Measurements from ENCODE around the gene DSCAML1. TPM values are rescaled to one million over a fixed set of nuclear protein-coding genes. Genes with fewer than 3 reads are reported as not detected.

DSCAML1 gene
- total RNA-seq, 1 donor from 2014 or later, result 2.5 TPM

GRCh38 chr11:117803896-117804295, 6.9 kb upstream of the DSCAML1 start:
- Mint-ChIP-seq H3K4me1 (peaks cover 4% of the 10 kb centered on the region), H3K27me3 (ENCODE audit: low read depth) (peaks cover 89% of the 10 kb centered on the region), H3K27ac (no peak overlapping the region), H3K36me3 (no peaks in the 10 kb centered on the region), H3K4me3 (no peak overlapping the region), H3K9me3 (no peaks in the 10 kb centered on the region)
- TF ChIP-seq CTCF (IDR thresholded peaks at IDR 0.05; ENCODE audit: unreplicated experiment), result no peak
- DNase-seq (ENCODE audit: low spot score in 2 of 2, unreplicated experiment in 2 of 2), result no peak

DNA sequence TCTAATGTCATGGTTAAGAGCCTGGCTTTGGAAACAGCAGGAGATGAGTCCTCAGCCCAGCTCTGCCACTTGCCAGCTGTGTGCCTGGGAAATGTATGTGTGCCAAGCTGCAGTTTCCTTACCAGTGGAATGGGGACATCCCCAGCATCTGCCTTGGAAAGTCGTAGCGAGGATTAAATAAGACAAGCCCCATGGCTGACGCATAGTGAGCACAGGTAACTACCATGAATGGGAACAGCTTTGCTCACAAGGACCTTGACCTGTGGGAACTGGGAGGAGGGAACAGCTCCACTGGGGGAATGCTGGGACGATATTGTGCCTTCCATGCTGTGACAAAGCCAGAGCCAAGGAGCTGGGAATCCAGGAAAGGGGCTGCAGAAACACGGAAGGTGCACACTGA, 2.6 kb upstream of the DSCAML1 start:
- Mint-ChIP-seq H3K4me1 (peaks cover 18% of the 10 kb centered on the region), H3K27ac (no peak overlapping the region), H3K27me3 (ENCODE audit: low read depth) (peaks cover 91% of the 10 kb centered on the region), H3K4me3 (no peak overlapping the region), H3K9me3 (no peaks in the 10 kb centered on the region), H3K36me3 (no peaks in the 10 kb centered on the region)
- no peak for TF ChIP-seq CTCF (IDR thresholded peaks at IDR 0.05; ENCODE audit: unreplicated experiment)
- DNase-seq (ENCODE audit: low spot score in 2 of 2, unreplicated experiment in 2 of 2), result no peak

GRCh38 chr11:117796456-117796871, 552 bp downstream of the DSCAML1 start:
- Mint-ChIP-seq H3K4me3 (peak overlapping the region; percentile 40), H3K9me3 (no peaks in the 10 kb centered on the region), H3K36me3 (no peaks in the 10 kb centered on the region), H3K27ac (no peak overlapping the region), H3K27me3 (ENCODE audit: low read depth) (peaks cover 94% of the 10 kb centered on the region), H3K4me1 (peaks cover 18% of the 10 kb centered on the region)
- no peak for TF ChIP-seq CTCF (IDR thresholded peaks at IDR 0.05; ENCODE audit: unreplicated experiment)
- DNase-seq (ENCODE audit: low spot score in 2 of 2, unreplicated experiment in 2 of 2), result no peak

DNA sequence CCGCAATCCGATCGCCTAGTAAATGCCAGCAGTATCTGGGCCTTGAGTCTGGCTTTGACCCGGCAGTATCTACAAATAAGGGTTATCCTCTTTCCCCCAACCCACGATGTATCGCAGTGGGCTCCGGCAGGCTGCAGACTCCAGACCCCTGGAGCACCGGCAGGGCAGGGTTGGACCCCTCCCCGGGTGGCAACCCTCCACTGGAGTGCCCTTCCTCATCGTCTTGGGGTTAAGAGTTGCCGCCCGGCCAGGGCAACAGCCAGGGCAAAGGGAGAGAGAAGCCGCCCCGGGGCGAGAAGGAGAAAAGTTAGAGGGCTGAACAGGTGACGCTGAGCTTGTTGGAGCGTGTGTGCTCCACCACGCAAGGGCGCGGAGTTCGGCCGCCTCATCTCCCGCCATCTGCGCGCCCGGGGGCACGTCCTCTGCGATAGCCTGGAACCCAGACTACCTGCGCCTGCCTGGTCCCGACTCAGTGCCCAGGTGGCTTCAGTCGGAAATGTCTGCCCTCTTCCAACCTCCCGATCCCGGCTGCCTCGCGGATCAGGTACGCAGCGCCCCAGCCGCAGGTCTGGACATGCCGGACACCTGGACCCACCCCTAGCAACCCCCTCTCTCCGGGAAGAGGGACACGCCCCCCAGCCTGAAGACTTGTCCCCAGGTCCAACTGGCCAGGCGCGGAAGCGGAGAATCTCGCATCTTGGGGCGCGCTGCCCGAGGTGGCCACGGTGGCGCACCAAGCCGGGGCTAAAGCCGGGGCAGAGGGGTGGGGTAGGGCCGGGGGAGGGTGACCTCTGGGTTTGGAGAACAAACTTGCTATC, 1.2 kb downstream of the DSCAML1 start:
- Mint-ChIP-seq H3K36me3 (no peaks in the 10 kb centered on the region), H3K4me3 (peak overlapping the region; percentile 51), H3K27me3 (ENCODE audit: low read depth) (peaks cover 97% of the 10 kb centered on the region), H3K9me3 (no peaks in the 10 kb centered on the region), H3K4me1 (peaks cover 18% of the 10 kb centered on the region), H3K27ac (no peak overlapping the region)
- DNase-seq (ENCODE audit: low spot score in 2 of 2, unreplicated experiment in 2 of 2), result no peak
- no peak for TF ChIP-seq CTCF (IDR thresholded peaks at IDR 0.05; ENCODE audit: unreplicated experiment)

DNA sequence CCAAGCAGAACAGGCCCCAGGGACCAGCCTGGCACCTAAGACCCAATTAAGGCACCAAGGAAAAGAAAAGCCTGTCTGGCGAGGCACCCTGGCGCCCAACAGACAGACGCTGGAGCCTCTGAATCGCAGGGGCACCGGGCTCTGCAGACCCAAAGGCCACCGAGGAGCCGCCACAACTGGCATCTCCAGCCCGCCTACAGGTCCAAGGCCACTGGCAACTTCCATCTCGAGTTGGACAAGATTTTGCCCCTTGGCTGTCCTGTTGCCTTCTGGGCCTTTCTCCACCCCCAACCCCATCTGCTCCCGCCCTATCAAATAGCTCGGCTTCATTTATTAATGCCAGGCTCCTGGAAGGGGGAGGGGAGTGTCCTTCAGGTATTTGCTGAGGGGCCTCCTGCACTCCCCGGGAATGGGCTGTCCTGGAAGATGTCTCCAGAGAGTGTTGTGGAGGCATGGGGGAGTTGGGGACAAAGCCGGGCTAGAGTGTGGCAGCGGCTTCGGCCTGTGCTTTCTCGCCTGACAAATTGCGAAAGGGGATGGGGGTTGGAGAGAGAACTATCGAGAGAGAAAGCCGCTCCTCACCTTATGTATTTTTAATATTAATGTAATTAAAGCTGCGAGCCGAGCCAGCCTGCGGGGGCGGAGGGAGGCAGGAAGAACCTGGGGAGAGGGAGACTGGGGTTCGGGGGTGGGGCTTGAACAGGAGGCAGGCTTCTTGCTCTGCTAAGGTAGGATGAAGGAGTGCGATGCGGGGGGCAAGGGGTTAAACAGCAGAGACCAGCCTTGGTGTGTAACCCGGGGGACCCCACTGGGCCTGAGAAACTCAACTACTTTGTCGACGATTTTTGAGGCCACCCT, 2.0 kb downstream of the DSCAML1 start:
- peaks cover 18% of the 10 kb centered on the region for H3K4me1 Mint-ChIP-seq
- H3K27me3 Mint-ChIP-seq (ENCODE audit: low read depth), result peaks cover 97% of the 10 kb centered on the region
- peak overlapping the region; percentile 51 for H3K4me3 Mint-ChIP-seq
- no peaks in the 10 kb centered on the region for H3K9me3 Mint-ChIP-seq
- TF ChIP-seq CTCF (IDR thresholded peaks at IDR 0.05; ENCODE audit: unreplicated experiment), result no peak
- H3K27ac Mint-ChIP-seq, result no peak overlapping the region
- no peak for DNase-seq (ENCODE audit: low spot score in 2 of 2, unreplicated experiment in 2 of 2)
- H3K36me3 Mint-ChIP-seq, result no peaks in the 10 kb centered on the region
